Calu3 (cell line): ENCODE data around the gene SKI. TPM values are rescaled to one million over a fixed set of nuclear protein-coding genes. Genes with fewer than 3 reads are reported as not detected.

ENCODE experiments used
- BruUV-seq: library from RNA; stranded (reverse); fragments of 400-500 nt; replicated peaks from 2 replicates; lab custom pipeline; 2021; lab: Mats Ljungman, UMichigan
- CTCF ChIA-PET: fragments of 300-600 bp; sonication (Branson Sonifier 250); formaldehyde crosslinking; loops from one replicate; lab custom pipeline; 2022; ENCODE audit warnings: antibody characterized with exemption; lab: Charles Lee
- DNase-seq: peaks from one replicate; pipeline ENCODE4 v3.0.0; 2022
- H3K27ac Mint-ChIP-seq: one replicate; pipeline ENCODE4 v1.8.0; 2022; ENCODE audit warnings: mixed read lengths; ENCODE audit not compliant: unreplicated experiment
- H3K27me3 Mint-ChIP-seq: one replicate; pipeline ENCODE4 v1.8.0; 2022; ENCODE audit warnings: mixed read lengths; ENCODE audit not compliant: unreplicated experiment
- H3K36me3 Mint-ChIP-seq: one replicate; pipeline ENCODE4 v1.8.0; 2022; ENCODE audit warnings: mild to moderate bottlenecking, moderate library complexity, mixed read lengths; ENCODE audit not compliant: insufficient read depth, unreplicated experiment
- H3K4me1 Mint-ChIP-seq: one replicate; pipeline ENCODE4 v1.8.0; 2022; ENCODE audit warnings: mild to moderate bottlenecking, low read depth, mixed read lengths; ENCODE audit not compliant: unreplicated experiment
- H3K4me3 Mint-ChIP-seq: one replicate; pipeline ENCODE4 v1.8.0; 2022; ENCODE audit warnings: mild to moderate bottlenecking, low read depth, moderate library complexity, mixed read lengths; ENCODE audit not compliant: unreplicated experiment
- H3K9me3 Mint-ChIP-seq: one replicate; pipeline ENCODE4 v1.8.0; 2022; ENCODE audit warnings: low read depth, mixed read lengths; ENCODE audit not compliant: unreplicated experiment
- intact Hi-C: fragments of 100-400 bp; cut with micrococcal nuclease; formaldehyde crosslinking; loops from one replicate; pipeline ENCODE4 v1.10.0; 2022; ENCODE audit not compliant: unreplicated experiment
- total RNA-seq: library from RNA; stranded (reverse); gene quantifications from 2 replicates; pipeline ENCODE4 v1.2.3, GENCODE V29; 2022
- TF ChIP-seq, protein P1 (sequence below): fragments of 200-600 bp; IDR thresholded peaks from one replicate; pipeline ENCODE4 v1.8.0; 2022; ENCODE audit warnings: antibody characterized with exemption; ENCODE audit not compliant: unreplicated experiment

The SKI gene
- total RNA-seq, 1 experiment from 2014 or later, result 33.8 TPM

- H3K27me3 Mint-ChIP-seq, result no peaks in the 10 kb centered on the region
- H3K27ac Mint-ChIP-seq, result no peak overlapping the region
- DNase-seq, result no peak
- BruUV-seq, result no TSS peak
- intact Hi-C loops, result no loop called here
- peaks cover 11% of the 10 kb centered on the region for H3K36me3 Mint-ChIP-seq
- no peaks in the 10 kb centered on the region for H3K9me3 Mint-ChIP-seq
- H3K4me3 Mint-ChIP-seq, result no peak overlapping the region
- peaks cover 18% of the 10 kb centered on the region for H3K4me1 Mint-ChIP-seq
- TF ChIP-seq, protein P1, sequence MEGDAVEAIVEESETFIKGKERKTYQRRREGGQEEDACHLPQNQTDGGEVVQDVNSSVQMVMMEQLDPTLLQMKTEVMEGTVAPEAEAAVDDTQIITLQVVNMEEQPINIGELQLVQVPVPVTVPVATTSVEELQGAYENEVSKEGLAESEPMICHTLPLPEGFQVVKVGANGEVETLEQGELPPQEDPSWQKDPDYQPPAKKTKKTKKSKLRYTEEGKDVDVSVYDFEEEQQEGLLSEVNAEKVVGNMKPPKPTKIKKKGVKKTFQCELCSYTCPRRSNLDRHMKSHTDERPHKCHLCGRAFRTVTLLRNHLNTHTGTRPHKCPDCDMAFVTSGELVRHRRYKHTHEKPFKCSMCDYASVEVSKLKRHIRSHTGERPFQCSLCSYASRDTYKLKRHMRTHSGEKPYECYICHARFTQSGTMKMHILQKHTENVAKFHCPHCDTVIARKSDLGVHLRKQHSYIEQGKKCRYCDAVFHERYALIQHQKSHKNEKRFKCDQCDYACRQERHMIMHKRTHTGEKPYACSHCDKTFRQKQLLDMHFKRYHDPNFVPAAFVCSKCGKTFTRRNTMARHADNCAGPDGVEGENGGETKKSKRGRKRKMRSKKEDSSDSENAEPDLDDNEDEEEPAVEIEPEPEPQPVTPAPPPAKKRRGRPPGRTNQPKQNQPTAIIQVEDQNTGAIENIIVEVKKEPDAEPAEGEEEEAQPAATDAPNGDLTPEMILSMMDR, result no peak
- CTCF ChIA-PET, result no interaction called here
Observed at GRCh38 chr1:2247760-2248126, 19.6 kb downstream of the SKI start.

- peaks cover 18% of the 10 kb centered on the region for H3K4me1 Mint-ChIP-seq
- no peaks in the 10 kb centered on the region for H3K27me3 Mint-ChIP-seq
- CTCF ChIA-PET, result no interaction called here
- H3K9me3 Mint-ChIP-seq, result no peaks in the 10 kb centered on the region
- no TSS peak for BruUV-seq
- peak; percentile 26 for DNase-seq
- TF ChIP-seq, protein P1, result no peak
- no peak overlapping the region for H3K4me3 Mint-ChIP-seq
- no peak overlapping the region for H3K27ac Mint-ChIP-seq
- H3K36me3 Mint-ChIP-seq, result peaks cover 11% of the 10 kb centered on the region
- intact Hi-C loops, result no loop called here
Observed at GRCh38 chr1:2248127-2248826, 20.2 kb downstream of the SKI start.

- CTCF ChIA-PET, result no interaction called here
- TF ChIP-seq, protein P1, result no peak
- Mint-ChIP-seq H3K27ac (no peak overlapping the region), H3K27me3 (no peaks in the 10 kb centered on the region), H3K4me3 (no peak overlapping the region), H3K36me3 (peaks cover 8% of the 10 kb centered on the region), H3K9me3 (no peaks in the 10 kb centered on the region), H3K4me1 (peaks cover 18% of the 10 kb centered on the region)
- intact Hi-C loops, result no loop called here
- no TSS peak for BruUV-seq
- DNase-seq, result no peak
Observed at GRCh38 chr1:2248854-2249558, 20.9 kb downstream of the SKI start.

GRCh38 chr1:2249559-2249906 is 21.4 kb downstream of the SKI start:
- intact Hi-C loops, result no loop called here
- no peak for DNase-seq
- no TSS peak for BruUV-seq
- H3K4me1 Mint-ChIP-seq, result peaks cover 18% of the 10 kb centered on the region
- CTCF ChIA-PET, result no interaction called here
- TF ChIP-seq, protein P1, result no peak
- H3K27ac Mint-ChIP-seq, result no peak overlapping the region
- no peak overlapping the region for H3K4me3 Mint-ChIP-seq
- H3K27me3 Mint-ChIP-seq, result no peaks in the 10 kb centered on the region
- no peaks in the 10 kb centered on the region for H3K9me3 Mint-ChIP-seq
- H3K36me3 Mint-ChIP-seq, result peaks cover 7% of the 10 kb centered on the region
